Measurements from ENCODE around the gene GGNBP2. TPM values are rescaled to one million over a fixed set of nuclear protein-coding genes. Genes with fewer than 3 reads are reported as not detected.

GGNBP2 gene
- total RNA-seq, 3 donors from 2014 or later, result 60.6 to 85.5 (median 84.0) TPM

DNA sequence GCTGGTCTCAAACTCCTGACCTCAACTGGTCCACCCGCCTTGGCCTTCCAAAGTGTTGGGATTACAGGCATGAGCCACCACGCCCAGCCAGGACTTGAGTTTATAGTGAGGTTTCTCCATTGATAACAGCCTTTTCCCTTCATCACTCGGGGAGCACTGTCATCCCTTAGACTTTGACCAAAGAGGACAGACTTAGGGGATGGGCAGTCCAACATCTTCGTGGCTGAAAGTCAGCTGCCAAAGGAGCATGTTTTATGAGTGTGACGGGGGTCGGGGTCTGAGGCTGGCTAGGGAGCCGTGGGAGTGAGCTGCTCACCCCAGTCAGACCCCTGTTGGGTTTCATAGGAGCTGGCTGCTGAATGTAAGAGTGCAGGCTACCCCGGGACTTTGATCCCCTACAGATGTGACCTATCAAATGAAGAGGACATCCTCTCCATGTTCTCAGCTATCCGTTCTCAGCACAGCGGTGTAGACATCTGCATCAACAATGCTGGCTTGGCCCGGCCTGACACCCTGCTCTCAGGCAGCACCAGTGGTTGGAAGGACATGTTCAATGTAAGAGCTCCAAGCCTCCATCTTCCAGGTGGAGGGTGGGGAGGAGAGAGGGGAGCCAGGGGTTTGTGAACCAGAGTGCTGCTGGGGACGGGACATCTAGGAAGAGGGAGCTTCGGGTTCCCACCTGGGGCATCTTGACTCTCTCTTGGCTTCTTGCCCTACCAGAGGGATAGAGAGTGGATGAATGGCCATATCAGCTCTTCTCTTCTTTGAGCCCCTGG is 50.1 kb downstream of the GGNBP2 start:
- Histone ChIP-seq H3K4me3 (no peak overlapping the region), H3K36me3 (no peaks in the 10 kb centered on the region), H3K9me3 (no peaks in the 10 kb centered on the region), H3K4me1 (peaks cover 3 to 6% of the 10 kb centered on the region in 2 donors), H3K27me3 (no peaks in the 10 kb centered on the region), H3K27ac (no peak overlapping the region)
- peak in 1 of 2 donors; percentile 27 for DNase-seq (ENCODE audit: low spot score in 2 of 2)
- TF ChIP-seq POLR2A (IDR thresholded peaks at IDR 0.05) (no peak), POLR2AphosphoS5 (IDR thresholded peaks at IDR 0.05) (no peak)
- TF ChIP-seq, protein P1, sequence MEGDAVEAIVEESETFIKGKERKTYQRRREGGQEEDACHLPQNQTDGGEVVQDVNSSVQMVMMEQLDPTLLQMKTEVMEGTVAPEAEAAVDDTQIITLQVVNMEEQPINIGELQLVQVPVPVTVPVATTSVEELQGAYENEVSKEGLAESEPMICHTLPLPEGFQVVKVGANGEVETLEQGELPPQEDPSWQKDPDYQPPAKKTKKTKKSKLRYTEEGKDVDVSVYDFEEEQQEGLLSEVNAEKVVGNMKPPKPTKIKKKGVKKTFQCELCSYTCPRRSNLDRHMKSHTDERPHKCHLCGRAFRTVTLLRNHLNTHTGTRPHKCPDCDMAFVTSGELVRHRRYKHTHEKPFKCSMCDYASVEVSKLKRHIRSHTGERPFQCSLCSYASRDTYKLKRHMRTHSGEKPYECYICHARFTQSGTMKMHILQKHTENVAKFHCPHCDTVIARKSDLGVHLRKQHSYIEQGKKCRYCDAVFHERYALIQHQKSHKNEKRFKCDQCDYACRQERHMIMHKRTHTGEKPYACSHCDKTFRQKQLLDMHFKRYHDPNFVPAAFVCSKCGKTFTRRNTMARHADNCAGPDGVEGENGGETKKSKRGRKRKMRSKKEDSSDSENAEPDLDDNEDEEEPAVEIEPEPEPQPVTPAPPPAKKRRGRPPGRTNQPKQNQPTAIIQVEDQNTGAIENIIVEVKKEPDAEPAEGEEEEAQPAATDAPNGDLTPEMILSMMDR (IDR thresholded peaks at IDR 0.05), result no peak
- intact Hi-C loops (cut with DNase I; ENCODE audit: low total_unique reads), result no loop called here

DNA sequence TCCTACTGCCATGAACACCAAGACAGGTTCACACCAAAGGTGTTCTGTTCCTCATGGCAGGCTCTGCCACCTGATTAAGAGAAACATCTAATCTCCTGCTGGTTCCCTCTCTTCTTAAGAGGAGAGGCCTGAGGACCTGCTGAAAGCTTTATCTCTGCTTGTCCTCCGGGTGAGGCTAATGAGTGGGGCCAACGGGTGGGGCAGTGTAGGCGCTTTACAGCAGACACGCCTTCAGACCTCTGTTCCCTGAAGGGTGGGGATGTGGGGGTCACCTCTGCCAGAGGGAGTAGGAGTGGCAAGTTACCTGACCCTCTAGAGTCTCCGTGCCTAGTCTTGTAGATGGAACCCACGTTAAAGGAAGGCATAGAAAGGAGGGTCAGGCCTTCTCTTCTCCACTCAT is 52.5 kb downstream of the GGNBP2 start:
- Histone ChIP-seq H3K4me1 (peaks cover 3 to 6% of the 10 kb centered on the region in 2 donors), H3K27me3 (no peaks in the 10 kb centered on the region), H3K4me3 (no peak overlapping the region), H3K9me3 (no peaks in the 10 kb centered on the region), H3K36me3 (no peaks in the 10 kb centered on the region), H3K27ac (no peak overlapping the region)
- TF ChIP-seq POLR2AphosphoS5 (IDR thresholded peaks at IDR 0.05) (no peak), POLR2A (IDR thresholded peaks at IDR 0.05) (no peak)
- TF ChIP-seq, protein P1 (IDR thresholded peaks at IDR 0.05), result no peak
- intact Hi-C loops (cut with DNase I; ENCODE audit: low total_unique reads), result no loop called here
- DNase-seq (ENCODE audit: low spot score in 2 of 2), result no peak

DNA sequence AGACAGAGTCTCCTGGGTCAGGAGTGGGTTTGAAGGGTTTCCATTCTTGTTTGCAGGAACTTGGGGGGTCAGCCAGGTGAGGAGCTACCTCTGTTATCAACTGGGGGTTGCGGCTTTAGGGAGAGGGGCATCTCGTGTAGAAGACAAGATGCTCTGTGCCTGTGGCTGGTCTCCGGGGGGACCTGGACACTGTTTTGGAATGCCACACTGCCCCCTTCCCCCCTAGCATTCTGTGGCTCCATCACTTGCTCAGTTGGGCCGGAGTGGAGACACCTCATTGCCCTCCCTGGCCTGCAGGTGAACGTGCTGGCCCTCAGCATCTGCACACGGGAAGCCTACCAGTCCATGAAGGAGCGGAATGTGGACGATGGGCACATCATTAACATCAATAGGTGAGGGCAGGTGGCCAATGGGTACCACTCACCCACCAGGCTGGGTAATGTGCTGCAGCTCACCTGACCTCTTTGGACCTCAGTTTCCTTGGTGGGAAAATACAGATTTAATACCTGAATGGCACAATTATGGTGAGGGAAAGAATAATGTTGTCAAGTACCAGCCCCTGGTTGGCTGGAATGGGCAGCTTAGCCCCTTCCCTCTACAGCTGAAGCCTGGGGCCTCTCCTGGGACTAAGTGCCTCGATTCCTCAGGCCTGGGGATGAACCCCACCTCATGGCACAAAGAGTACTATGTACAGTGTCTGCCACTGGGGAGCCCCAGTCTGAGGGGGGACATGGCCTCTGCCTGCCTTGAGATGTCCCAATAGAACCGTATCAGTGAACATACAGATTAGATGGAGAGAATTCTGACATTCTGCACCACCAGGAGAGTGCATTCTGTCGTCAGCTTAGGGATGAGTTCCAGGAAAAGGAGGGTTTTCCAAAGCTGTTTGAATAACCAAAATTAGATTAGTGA is 53.4 kb downstream of the GGNBP2 start:
- TF ChIP-seq, protein P1 (IDR thresholded peaks at IDR 0.05), result no peak
- no peak for TF ChIP-seq POLR2A (IDR thresholded peaks at IDR 0.05)
- no peak for TF ChIP-seq POLR2AphosphoS5 (IDR thresholded peaks at IDR 0.05)

DNA sequence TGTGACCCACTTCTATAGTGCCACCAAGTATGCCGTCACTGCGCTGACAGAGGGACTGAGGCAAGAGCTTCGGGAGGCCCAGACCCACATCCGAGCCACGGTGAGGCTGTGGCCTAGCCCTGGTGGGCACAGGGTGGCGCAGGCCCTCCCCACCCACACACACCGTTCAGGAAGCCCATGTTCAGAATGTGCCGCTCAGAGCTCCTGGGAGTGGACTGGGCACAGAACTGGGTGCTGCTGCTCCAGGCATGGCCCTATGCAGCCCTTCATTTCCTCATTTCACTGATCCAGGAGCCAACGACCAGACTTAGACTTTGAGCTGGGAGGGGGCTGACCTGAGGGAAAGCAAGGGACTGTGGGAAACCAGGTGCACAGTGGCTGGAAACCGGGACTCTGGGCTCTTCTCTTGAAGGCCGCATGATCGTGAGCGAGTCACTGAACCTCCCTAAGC is 54.3 kb downstream of the GGNBP2 start:
- Histone ChIP-seq H3K36me3 (no peaks in the 10 kb centered on the region), H3K4me1 (peaks cover 3 to 7% of the 10 kb centered on the region in 2 donors), H3K27ac (no peak overlapping the region), H3K27me3 (no peaks in the 10 kb centered on the region), H3K9me3 (no peaks in the 10 kb centered on the region), H3K4me3 (no peak overlapping the region)
- intact Hi-C loops (cut with DNase I; ENCODE audit: low total_unique reads), result no loop called here
- TF ChIP-seq, protein P1 (IDR thresholded peaks at IDR 0.05), result no peak
- TF ChIP-seq POLR2A (IDR thresholded peaks at IDR 0.05) (no peak), POLR2AphosphoS5 (IDR thresholded peaks at IDR 0.05) (no peak)
- peak in 1 of 2 donors; percentile 14 for DNase-seq (ENCODE audit: low spot score in 2 of 2)

More for the DNA sequence above, 53.4 kb downstream of the GGNBP2 start:
- Histone ChIP-seq H3K4me3 (no peak overlapping the region), H3K27ac (no peak overlapping the region), H3K9me3 (no peaks in the 10 kb centered on the region), H3K36me3 (no peaks in the 10 kb centered on the region), H3K4me1 (peaks cover 3 to 7% of the 10 kb centered on the region in 2 donors), H3K27me3 (no peaks in the 10 kb centered on the region)
- peak in 1 of 2 donors; percentile 36 for DNase-seq (ENCODE audit: low spot score in 2 of 2)
- intact Hi-C loops (cut with DNase I; ENCODE audit: low total_unique reads), result no loop called here
